ENCODE results near the gene CTDNEP1.

The CTDNEP1 gene

DNA sequence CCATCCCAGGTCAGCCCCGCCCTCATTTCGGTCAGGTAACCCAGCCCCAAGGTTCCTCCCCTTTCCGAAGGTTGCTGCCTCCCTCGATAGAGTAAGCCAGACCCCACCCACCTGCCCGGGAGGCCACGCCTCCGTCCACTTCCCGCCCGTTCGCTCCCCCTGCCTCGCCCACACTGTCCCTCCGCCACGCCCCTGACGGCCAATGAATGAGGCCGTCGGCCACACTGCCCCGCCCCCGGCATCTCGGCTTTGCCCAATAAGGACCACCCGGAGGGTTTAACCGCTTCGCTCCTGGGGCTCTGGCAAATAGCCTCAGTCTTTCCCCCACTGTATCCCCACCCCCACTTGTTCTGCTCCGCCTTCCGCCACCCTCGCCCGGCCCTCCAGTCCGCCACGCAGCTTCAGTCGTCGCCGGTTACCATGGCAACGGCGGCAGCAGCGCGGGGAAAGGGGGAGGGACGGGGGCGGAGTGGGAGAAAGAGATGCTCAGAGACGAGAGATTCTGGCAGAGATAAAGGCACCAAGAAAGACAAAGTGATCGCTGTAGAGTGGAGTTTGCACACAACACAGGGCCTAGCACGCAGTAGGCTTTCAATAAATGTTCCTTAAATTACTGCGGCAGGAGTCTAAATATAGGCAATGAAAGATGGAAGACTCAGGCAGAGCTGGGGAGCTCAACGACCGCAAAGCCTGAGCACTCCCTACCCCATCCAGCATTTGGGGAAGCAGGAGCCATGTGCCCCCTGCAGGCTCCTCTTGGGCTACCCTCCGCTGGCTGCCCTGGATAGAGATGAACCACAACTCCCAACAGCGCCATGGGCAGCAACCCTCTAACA is 37.0 kb downstream of the CTDNEP1 start:
- DNase-seq: peak; percentile 76

DNA sequence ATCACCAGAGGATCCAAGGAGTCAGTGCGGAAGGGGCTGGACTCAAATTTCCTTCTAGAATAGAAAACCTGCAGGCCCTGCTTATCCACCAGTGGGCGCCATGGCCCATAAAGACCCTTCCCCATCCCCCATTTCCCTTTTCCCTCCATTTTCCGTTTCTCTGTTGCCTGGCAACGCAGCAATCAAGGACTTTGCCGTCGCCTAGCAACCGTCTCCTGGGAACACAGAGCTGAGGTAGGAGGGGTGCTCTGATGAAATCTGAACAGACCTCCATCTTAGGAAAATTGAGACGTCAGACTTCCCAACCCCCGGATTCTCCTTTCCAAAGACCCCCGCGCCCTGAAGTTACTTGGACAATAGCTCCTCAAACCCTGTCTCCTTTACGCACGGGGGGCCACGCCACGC is 37.6 kb downstream of the CTDNEP1 start:
- peak; percentile 40 for DNase-seq

DNA sequence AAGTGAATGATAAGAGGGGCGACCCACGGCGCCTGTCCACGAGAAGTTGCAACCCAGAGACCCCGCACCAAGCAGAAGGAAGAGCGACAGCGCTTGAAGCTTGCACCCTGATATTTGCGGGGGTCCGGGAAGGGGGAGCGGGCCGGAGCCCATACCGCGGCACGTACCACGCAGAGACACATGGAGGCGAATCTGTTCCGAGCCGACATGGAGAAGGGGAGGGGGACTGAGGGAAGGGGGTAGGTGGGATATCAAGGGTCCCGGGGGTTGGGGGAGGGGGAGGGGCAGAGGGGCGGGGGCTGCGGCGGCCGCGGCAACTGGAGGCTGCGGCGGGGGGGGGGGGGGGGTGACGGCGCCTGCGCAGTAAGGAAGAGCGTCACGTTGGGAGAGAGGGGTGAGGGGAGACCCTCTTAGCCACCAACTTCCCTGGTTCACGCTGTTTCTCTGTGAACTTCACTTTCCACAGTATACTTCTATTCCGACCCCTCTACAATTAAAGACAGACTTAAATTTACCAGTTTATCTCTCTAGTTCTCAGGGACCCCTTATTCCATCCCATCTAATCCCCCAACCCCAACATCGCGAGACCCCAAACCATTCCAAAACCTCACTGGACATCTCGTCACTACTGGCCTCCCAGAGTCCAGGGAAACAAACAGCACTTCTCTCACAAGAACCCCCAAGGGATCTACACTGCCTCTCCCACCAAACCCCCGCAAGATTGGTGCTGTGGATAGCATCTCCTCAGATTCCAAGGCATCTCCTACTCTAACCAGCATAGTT is 39.9 kb downstream of the CTDNEP1 start:
- DNase-seq: no peak

DNA sequence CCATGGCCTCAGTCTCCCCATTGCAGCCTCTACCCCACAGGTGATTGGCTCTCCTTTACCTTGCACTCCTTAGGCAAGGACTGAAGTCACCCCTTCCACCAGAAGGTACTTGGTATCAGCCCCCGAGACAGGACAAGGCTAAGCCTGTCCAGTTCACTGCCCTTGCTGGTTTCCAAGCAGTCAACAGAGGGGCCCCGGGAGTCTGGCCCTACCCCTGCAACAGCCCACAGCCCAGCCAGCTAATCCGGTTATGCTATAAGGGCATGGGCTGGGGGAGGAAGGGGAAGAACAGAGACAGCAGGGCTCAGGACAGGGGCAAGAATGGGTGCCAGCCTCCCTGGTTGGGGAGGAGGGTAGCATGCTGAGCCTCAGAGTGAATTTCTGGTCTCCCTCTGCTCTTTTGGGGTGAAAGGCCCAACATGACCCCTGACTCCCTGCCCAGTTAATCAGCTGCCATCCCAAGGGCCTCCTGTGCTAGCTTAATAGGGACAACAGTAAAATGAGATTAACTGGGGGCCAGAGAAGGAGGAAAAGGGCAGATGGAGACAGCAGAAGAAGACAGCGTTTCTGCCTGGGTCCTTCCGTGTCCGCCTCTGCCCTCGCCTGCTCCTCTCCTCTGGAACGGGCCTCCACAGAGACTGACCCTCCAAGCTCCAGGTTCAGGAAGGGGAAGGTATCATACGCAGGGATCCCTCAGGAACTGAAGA is 42.6 kb downstream of the CTDNEP1 start:
- no peak for DNase-seq

DNA sequence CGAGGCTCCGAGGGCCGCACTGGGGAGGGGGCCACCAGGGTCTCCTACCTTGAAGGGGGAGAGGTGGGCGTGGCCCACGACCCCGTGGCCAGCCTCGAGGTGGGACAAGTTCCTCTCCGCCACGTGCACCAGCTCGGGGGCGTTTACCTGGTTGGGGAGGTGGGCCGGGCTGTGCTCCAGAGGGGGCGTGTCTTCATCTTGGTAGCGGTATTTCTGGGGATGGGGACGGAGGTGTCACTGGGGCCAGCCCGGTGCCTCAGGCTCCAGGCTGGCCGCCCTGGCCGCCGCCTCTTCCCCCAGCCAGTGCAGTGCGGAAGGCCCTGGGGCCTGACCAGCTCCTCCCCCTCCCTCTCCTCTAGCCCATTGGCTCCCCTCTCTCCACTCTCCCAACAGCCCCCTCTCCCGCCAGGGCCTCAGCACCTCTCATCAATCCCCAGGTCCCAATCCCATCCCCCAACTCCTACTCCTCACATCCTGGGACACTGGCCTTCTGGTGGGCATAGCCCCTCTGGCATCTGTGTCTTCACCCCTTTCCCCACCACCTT is 43.4 kb downstream of the CTDNEP1 start:
- no peak for DNase-seq

DNA sequence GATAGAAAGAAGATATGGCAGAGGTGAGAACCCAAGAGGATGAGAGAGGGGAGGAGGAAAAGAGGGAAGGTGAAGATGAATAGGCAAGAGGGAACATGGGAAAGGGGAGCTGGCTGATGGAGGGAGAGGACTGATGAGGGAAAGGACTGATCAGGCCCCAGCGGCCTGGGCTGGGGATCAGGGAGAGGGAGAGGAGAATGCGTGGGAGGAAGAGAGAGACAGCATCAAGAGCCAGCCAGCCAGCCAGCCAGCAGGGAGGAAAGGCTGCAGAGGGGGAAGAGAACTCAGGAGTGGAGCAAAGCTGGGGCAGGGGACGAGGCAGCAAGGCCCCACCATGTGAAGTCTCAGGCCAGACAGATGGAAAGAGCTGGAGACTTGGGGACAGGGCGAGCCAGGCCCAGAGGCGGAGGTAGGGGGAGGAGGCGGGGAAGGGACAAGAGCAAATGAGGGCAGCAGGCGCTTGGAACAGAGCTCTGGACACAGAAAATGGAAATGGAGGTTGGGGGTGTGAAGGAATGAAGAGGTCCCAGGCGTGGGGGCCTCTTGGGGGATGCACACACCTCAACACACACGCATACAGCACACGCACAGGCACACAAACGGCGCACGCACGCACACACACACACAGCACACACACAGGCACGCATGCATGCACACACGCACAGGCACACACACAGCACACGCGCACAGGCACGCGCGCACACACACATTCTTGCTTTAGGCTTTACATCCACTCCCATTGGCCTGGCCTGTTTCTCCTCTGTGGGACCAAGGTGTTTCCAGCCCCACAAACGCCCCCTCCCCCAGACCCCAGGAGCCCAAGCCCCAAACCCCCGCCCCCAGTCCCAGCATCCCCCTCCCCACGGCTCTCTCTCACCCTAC is 44.2 kb downstream of the CTDNEP1 start:
- DNase-seq: no peak

DNA sequence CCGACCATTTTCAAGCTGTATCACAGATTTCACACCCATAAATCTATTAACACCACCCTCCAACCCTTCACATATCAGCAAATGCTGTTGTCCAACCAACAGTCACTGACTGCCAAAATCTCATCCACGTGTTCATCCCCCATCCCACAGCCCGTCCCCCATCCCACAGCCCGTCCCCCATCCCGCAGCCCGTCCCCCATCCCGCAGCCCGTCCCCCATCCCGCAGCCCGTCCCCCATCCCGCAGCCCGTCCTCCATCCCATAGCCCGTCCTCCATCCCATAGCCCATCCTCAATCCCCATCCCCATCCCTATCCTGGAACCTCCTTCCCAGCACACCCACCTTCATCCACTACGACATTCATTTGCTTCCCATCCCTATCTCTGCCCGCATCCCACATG is 46.0 kb downstream of the CTDNEP1 start:
- DNase-seq: no peak

DNA sequence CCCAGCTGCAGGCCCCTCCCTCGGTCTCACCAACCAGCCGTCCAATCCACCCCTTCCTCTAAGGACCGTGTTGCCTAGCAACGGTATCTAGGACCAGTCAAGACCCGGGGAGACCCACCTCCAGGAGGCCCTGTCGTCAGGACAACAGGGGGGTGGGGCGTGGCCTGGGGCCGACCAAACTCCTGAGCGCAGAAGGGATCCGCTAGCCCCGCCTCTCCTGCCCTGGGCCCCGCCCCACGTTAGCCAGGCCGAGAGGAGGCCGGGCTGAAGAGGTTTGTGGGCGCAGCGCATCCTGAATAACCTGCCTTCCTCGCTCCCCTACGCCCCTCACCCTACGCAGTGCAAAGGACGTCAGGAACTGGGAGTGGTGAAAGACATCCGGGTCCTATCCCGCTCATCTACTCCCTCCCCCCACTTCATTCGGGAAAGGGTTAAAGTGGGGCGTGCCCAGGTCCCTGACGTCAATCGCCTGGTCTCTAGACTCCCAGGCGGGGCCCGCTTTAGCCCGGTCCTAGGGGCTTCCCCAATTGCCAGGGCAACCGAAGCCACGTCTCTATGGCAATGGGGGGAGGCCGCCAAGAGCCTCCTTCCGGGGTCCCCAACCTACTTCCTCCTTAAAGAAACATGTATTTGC is 46.6 kb downstream of the CTDNEP1 start:
- DNase-seq: no peak

DNA sequence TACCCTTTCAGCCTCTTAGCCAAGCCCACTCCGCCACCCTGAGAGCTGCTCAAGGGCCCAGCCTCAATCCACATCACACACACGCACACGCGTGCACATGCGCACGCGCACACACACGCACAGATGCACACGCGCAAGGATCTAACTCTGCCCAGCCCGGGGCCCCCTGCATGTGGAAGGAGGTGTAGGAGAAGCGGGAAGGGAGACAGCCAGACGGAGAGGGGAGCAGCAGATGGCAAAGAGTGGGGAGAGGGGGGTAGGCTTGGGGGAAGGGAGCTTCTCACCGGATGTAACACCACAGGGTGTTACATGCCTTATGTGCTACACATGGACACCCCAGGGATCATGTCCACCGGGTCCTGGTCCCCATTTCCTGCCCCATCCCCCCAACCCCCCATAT is 47.2 kb downstream of the CTDNEP1 start:
- DNase-seq: no peak

DNA sequence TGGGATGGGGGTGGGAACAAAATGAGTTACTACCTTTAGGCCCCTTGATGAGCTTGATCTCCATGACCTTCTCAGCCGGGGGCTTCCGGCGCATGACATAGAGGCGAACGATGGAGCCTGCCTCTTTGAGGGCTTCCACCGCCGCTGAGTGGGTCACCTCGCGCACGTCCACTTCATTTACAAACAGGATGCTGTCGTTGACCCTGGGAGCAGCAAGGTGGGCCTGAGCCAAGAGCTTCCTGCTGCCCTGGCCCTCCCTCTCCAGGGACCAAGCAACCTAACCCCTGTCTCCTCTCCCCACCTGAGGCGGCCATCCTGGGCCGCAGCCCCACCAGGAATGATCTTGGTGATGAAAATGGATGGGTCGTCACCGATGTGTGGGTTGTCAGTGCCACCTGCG is 48.1 kb downstream of the CTDNEP1 start:
- DNase-seq: no peak

DNA sequence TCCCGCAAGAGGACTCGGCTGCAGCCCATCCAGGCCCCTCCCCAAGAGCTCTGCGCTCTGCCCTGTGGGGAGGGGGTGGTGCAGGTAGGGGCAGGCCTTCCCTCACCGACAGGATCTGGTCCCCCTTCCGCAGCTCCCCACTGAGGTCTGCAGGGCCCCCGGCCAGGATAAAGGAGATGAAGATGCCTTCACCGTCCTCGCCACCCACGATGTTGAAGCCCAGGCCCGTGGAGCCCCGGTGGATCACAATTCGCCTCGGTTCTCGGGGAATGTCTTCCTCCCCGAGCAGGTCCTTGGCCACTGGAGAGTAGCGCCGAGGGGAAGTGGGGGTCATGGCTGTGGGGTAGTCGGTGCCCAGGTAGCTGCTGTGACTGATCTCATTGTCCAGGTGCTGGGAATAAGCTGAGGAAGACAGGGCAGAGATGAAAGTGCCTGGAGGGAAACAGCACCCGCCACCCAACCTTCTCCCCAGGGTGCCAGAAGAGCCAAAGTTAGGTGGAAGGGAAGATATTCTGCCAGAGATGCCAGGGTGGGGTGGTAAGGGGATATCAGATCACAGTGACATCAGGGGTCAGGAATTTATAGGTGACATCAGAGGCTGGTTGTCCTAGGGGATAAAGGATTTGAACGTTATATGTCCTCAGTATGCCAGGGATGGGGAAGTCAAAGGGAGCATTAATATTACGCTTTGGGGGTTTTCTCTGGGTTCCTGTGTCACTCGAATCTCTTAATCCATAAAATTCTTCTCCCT is 54.7 kb downstream of the CTDNEP1 start:
- DNase-seq: no peak

DNA sequence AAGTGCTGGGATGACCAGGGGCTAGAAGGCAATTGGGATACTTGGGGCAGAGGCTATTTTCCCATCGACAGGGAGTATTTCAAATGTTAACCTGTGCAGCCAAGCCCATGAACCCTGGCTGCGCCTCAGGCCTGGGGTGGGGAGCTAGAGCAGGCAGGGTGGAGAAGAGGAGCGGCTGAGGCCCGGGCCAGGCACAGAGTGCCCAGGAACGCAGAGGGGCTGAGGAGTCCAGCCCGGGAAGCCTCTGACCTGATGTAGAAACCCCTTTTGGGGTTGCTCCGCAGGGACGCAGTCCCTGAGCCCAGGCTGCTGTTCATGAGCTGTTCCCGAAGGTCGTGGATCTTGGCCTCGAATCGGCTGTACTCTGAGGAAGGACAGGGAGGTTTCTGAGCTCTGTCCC is 55.6 kb downstream of the CTDNEP1 start:
- no peak for DNase-seq
